ENCODE results near the gene PMF1. TPM values are rescaled to one million over a fixed set of nuclear protein-coding genes. Genes with fewer than 3 reads are reported as not detected.

Gene PMF1
- total and polyA plus RNA-seq, 2 of the 13 experiments (the other 11 are each of a cell fraction or from before 2014, with no cell fraction given), result 72.5 to 89.0 TPM

- TF ChIP-seq TEAD2 (CRISPR knock-in tag; IDR thresholded peaks at IDR 0.05) (no peak), ZMYM3 (CRISPR knock-in tag; IDR thresholded peaks at IDR 0.05) (0 out of 2 replicates have a peak, but pooled peaks have one; percentile 26), SRF (IDR thresholded peaks at IDR 0.05; ENCODE audit: low read depth, low read length) (peak; percentile 52; the same call in 1 of the 2 replicates), ATF7-NPFF (CRISPR knock-in tag; IDR thresholded peaks at IDR 0.05; ENCODE audit: low read depth) (peak; percentile 65), ZNF136 (CRISPR knock-in tag; IDR thresholded peaks at IDR 0.05; ENCODE audit: low read depth) (peak; percentile 90; the same call in 1 of the 2 replicates), IRF9 (CRISPR knock-in tag; IDR thresholded peaks at IDR 0.05; ENCODE audit: borderline replicate concordance) (peak; percentile 83; the same call in 1 of the 2 replicates), FUBP1 (CRISPR knock-in tag; IDR thresholded peaks at IDR 0.05; ENCODE audit: borderline replicate concordance) (peak; percentile 69; the same call in 1 of the 2 replicates)
These were observed 69.8 kb downstream of the PMF1 start, which contains the start of gene SMG5 (continued) for GRCh38 chr1:156282479-156283222.

- WGBS (ENCODE audit: low lambda C conversion rate), result 84% methylated on average over 1 of the region's 1 CpG
- intact Hi-C loops (cut with micrococcal nuclease; ENCODE audit: unreplicated experiment) (no loop called here), in situ Hi-C loops (cut with HindIII; ENCODE audit: extremely low pct_ligation_motif_present, low pct_unique_long_range_greater_than_20kb) (no loop called here)
- ATAC-seq, result no peak
- no peak for DNase-seq (ENCODE audit: low spot score)
- no peak for FAIRE-seq
- H3K27ac ChIP-seq (ENCODE audit: extremely low read length, insufficient read depth, low read length), result peak overlapping the region; percentile 78
- peak overlapping the region; percentile 96 for H3K9ac ChIP-seq (ENCODE audit: insufficient read depth, low read depth, low read length)
- H3K9me3 ChIP-seq (ENCODE audit: low read length), result no peaks in the 10 kb centered on the region
- peaks cover 5 to 21% of the 10 kb centered on the region in 2 experiments for H3K36me3 ChIP-seq (replicated peaks in 1 of 2; ENCODE audit: control insufficient read depth in 1 of 2, insufficient read depth in 2 of 2, low read length in 2 of 2)
- H4K20me1 ChIP-seq (ENCODE audit: insufficient read depth, low read length), result peaks cover 14% of the 10 kb centered on the region
- ChIA-PET CTCF (ENCODE audit: low intra/inter-chr PET ratio, low total read pairs) (no interaction called here), POLR2A (interaction anchor here (0.8 to 7.1 kb wide), 12 partner anchors 11 to 90 kb away, joined by 3 to 115 read pairs (median 6); partner anchors contain the start of genes CCT3, GLMP, PAQR6 and PMF1)
- peak overlapping the region; percentile 86 for H3K4me2 ChIP-seq (ENCODE audit: low read depth, low read length)
- peaks cover 49% of the 10 kb centered on the region for H3K79me2 ChIP-seq (ENCODE audit: insufficient read depth, low read length)
- no peak overlapping the region for H2AFZ ChIP-seq (ENCODE audit: low read length)
- H3K4me1 ChIP-seq (ENCODE audit: insufficient read depth, low read length), result peaks cover 33% of the 10 kb centered on the region
- no peaks in the 10 kb centered on the region; a peak in 1 of 5 replicates for H3K27me3 ChIP-seq (ENCODE audit: control insufficient read depth in 1 of 2, insufficient read depth in 2 of 2, low read length in 2 of 2)
- BruUV-seq (replicated peaks), result no TSS peak
- TF ChIP-seq NRL (CRISPR knock-in tag; IDR thresholded peaks at IDR 0.05; ENCODE audit: borderline replicate concordance), result no peak
- TF ChIP-seq ZNF282 (IDR thresholded peaks at IDR 0.05; ENCODE audit: partially characterized antibody), result no peak
- TF ChIP-seq SATB2 (CRISPR knock-in tag; IDR thresholded peaks at IDR 0.05), result no peak
- TF ChIP-seq SAFB2 (CRISPR knock-in tag; IDR thresholded peaks at IDR 0.05; ENCODE audit: borderline replicate concordance, low read depth), result no peak
- TF ChIP-seq NR2F2 (IDR thresholded peaks at IDR 0.05; ENCODE audit: borderline replicate concordance, low read depth), result no peak
- no peak for TF ChIP-seq TEAD3 (CRISPR knock-in tag; optimal IDR thresholded peaks at IDR 0.05; ENCODE audit: borderline replicate concordance)
- TF ChIP-seq ZSCAN29 (CRISPR knock-in tag; conservative IDR thresholded peaks at IDR 0.05), result no peak
- no peak for TF ChIP-seq ZNF430 (CRISPR knock-in tag; IDR thresholded peaks at IDR 0.05)
- no peak for TF ChIP-seq XRCC5 (optimal IDR thresholded peaks at IDR 0.05; ENCODE audit: low read length)
- peak overlapping the region; percentile 71 to 95 (median 87) for H3K4me3 ChIP-seq (replicated peaks in 1 of 3; ENCODE audit: insufficient read depth in 1 of 3, low read depth in 2 of 3, low read length in 3 of 3)
These were observed 70.7 kb downstream of the PMF1 start for GRCh38 chr1:156283521-156283920.

Data from HepG2 (cell line).